NCI-H2029 treated with DMSO at 0.1 percent for 48 hours (cell line): ENCODE results near the gene SHC1.
"Not testable (repeated sequence)": the region's sequence is repeated elsewhere in the genome, so short reads cannot be mapped to it uniquely, and the experiment has no call there.

ENCODE experiments used
- DNase-seq: peaks from one replicate; lab custom pipeline; 2025; lab: John Stamatoyannopoulos, UW

SHC1 gene

GRCh38 chr1:154995301-154995983 lies 24.9 kb upstream of the SHC1 start:
- DNase-seq: not testable (repeated sequence)

- no peak for DNase-seq
Measured at GRCh38 chr1:154994591-154994990, 24.0 kb upstream of the SHC1 start.

- DNase-seq: no peak
Measured at GRCh38 chr1:154994269-154994587, 23.7 kb upstream of the SHC1 start.

- DNase-seq: no peak
Measured at GRCh38 chr1:154993572-154994268, 23.2 kb upstream of the SHC1 start, which contains the start of gene LENEP. Gene LENEP (plus strand): TSS chr1:154993586. CDS start chr1:154993608, 22 bp downstream.

- DNase-seq: no peak
Measured at GRCh38 chr1:154992721-154993571, 22.4 kb upstream of the SHC1 start.

- DNase-seq: no peak
Measured at GRCh38 chr1:154990276-154990675, 19.7 kb upstream of the SHC1 start.

GRCh38 chr1:154989195-154989860 lies 18.8 kb upstream of the SHC1 start:
- no peak for DNase-seq

GRCh38 chr1:154988058-154988954 lies 17.8 kb upstream of the SHC1 start:
- no peak for DNase-seq

- no peak for DNase-seq
Measured at GRCh38 chr1:154987326-154987725, 16.8 kb upstream of the SHC1 start.

- not testable (repeated sequence) for DNase-seq
Measured at GRCh38 chr1:154986736-154987135, 16.2 kb upstream of the SHC1 start.

- no peak for DNase-seq
Measured at GRCh38 chr1:154983776-154984466, 13.4 kb upstream of the SHC1 start.

- DNase-seq: peak; percentile 98
Measured at GRCh38 chr1:154982897-154983648, 12.5 kb upstream of the SHC1 start, which contains the start of gene FLAD1. Gene FLAD1 (plus strand): TSS chr1:154983344. CDS start chr1:154983695, 351 bp downstream.

- no peak for DNase-seq
Measured at GRCh38 chr1:154982341-154982740, 11.8 kb upstream of the SHC1 start.

GRCh38 chr1:154978360-154978759 lies 7.8 kb upstream of the SHC1 start:
- DNase-seq: no peak

- DNase-seq: not testable (repeated sequence)
Measured at GRCh38 chr1:154977762-154978161, 7.2 kb upstream of the SHC1 start.

- DNase-seq: no peak
Measured at GRCh38 chr1:154975409-154976059, 5.0 kb upstream of the SHC1 start.

- DNase-seq: peak; percentile 94
Measured at GRCh38 chr1:154974808-154975408, 4.4 kb upstream of the SHC1 start.

- DNase-seq: peak; percentile 97
Measured at GRCh38 chr1:154974102-154974807, 3.7 kb upstream of the SHC1 start, which contains the start of gene CKS1B. Gene CKS1B (plus strand): TSS chr1:154974681. CDS start chr1:154974746, 65 bp downstream.
